Kidney (tissue), 14 donors: ENCODE data around the gene ACTRT2. TPM values are rescaled to one million over a fixed set of nuclear protein-coding genes. Genes with fewer than 3 reads are reported as not detected.
A peak's percentile ranks its signal among the peaks of the same experiment; 100 is the strongest.

Experiments used
- DNase-seq, 5 donors: peaks; one replicate each; pipeline ENCODE4 v3.0.0-alpha.2; 2013 to 2020
- FAIRE-seq: peaks from 2 replicates; lab custom pipeline; 2012; peaks lifted over from hg19 to GRCh38; lab: Jason Lieb, UNC
- H3K27ac ChIP-seq, 2 donors: one replicate each; pipeline ENCODE4 v1.7.0; 2013; ENCODE audit warnings: low read depth in 2 of 2, low read length in 2 of 2, inconsistent platforms in 1 of 2
- H3K27me3 ChIP-seq: one replicate; pipeline ENCODE4 v1.7.1; 2013; ENCODE audit warnings: low read length, inconsistent platforms; ENCODE audit not compliant: control insufficient read depth, insufficient read depth
- H3K36me3 ChIP-seq, 3 donors: one replicate each; pipeline versions ENCODE4 v1.7.0 to v1.7.1; 2013; ENCODE audit warnings: low read length in 3 of 3, control low read depth in 1 of 3, inconsistent platforms in 1 of 3; ENCODE audit not compliant: insufficient read depth in 3 of 3, control insufficient read depth in 2 of 3
- H3K4me1 ChIP-seq, 3 donors: one replicate each; pipeline versions ENCODE4 v1.7.0 to v1.7.1; 2013; ENCODE audit warnings: low read length in 3 of 3, inconsistent platforms in 1 of 3, low read depth in 1 of 3; ENCODE audit not compliant: control insufficient read depth in 2 of 3, insufficient read depth in 2 of 3
- H3K4me3 ChIP-seq, 3 donors: one replicate each; pipeline versions ENCODE4 v1.7.0 to v1.8.1; 2013; ENCODE audit warnings: low read length in 3 of 3, control low read depth in 1 of 3, inconsistent platforms in 1 of 3
- H3K9ac ChIP-seq, 3 donors: one replicate each; pipeline versions ENCODE4 v1.7.0 to v1.7.1; 2013; ENCODE audit warnings: low read length in 3 of 3, control low read depth in 1 of 3, inconsistent platforms in 1 of 3
- H3K9me3 ChIP-seq, 3 donors: one replicate each; pipeline versions ENCODE4 v1.7.0 to v1.7.1; 2013; ENCODE audit warnings: low read length in 3 of 3, control low read depth in 1 of 3, inconsistent platforms in 1 of 3; ENCODE audit not compliant: control insufficient read depth in 2 of 3, insufficient read depth in 1 of 3
- CTCF ChIP-seq: IDR thresholded peaks from 3 replicates; pipeline ENCODE4 v1.5.1; 2012; ENCODE audit warnings: mild to moderate bottlenecking, moderate library complexity, borderline replicate concordance; ENCODE audit not compliant: insufficient read depth; ENCODE audit errors: extremely low read depth
- intact Hi-C: fragments of 100-400 bp; cut with DNase I; formaldehyde crosslinking; loops from one replicate; pipeline ENCODE4 v1.11.1; 2022
- polyA plus RNA-seq: library from polyadenylated mRNA; stranded (reverse); fragments of 350-450 nt; fragmentation: Illumina TruSeq; extraction: RNeasy Lipid Tissue Mini Kit (QIAGEN cat#74804); gene quantifications from one replicate; pipeline ENCODE4 v1.2.3, GENCODE V29; 2014; ENCODE audit warnings: low read depth, low replicate concordance; ENCODE audit not compliant: insufficient read depth
- total RNA-seq: library from RNA; stranded (reverse); fragmentation: NEBNext Ultra II Directional; extraction: Animal tissue kit (Norgen Biotek cat#: 25700); gene quantifications from one replicate; pipeline ENCODE4 v1.2.1, GENCODE V29; 2021
- donor health status: control.
- donor health status: control.
- donor health status: control.
- donor health status: control.
- donor health status: control.
- donor health status: DM: yes; HTN: yes; CAD: no.
- donor health status: Normal renal cell carcinoma (clear cell type).

ACTRT2 gene
- total and polyA plus RNA-seq, 2 donors from 2014 or later: not detected

DNA sequence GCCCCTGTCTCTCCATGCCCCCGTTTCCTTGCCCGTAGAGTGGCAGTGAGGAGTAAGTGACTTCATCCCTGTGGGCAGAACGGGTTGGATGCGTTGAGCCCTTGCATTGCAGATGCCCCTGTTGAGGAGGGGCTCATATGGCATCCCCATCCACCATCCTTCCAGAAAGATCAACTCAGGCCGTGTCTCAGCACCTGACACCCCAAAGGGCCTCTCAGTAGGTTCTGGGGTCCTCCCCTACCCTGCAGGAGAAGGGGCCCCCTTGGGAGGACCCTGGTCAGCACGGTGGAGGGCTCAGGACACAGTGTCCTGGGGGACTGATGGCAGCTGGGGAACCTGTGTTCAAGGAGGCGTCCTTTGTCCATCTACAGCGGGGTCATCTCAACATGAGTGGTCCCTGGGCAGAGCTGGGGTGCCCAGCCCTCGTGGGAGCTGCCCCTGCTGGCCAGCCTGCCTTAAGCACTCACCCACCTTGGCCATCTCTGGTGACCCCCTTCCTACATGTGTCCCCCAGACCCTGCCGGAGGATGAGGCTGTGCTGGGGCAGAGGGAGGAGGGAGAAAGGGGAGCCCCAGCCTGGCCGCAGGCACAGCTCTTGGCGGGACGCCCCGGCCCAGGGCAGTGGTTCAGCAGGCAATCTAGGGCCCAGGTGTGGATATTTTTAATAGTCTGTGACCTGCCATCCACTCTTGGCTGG, 48.2 kb upstream of the ACTRT2 start:
- Histone ChIP-seq H3K9ac (no peak overlapping the region), H3K27ac (no peak overlapping the region), H3K4me3 (no peak overlapping the region), H3K9me3 (no peaks in the 10 kb centered on the region), H3K36me3 (no peaks in the 10 kb centered on the region), H3K4me1 (peaks cover 0 to under 1% (median 0%) of the 10 kb centered on the region in 3 donors), H3K27me3 (no peaks in the 10 kb centered on the region)
- intact Hi-C loops: no loop called here
- no peak for TF ChIP-seq CTCF
- no peak for FAIRE-seq
- peak in 1 of 5 donors; percentile 45 for DNase-seq

- Histone ChIP-seq H3K9ac (no peak overlapping the region), H3K9me3 (no peaks in the 10 kb centered on the region), H3K4me3 (no peak overlapping the region), H3K36me3 (no peaks in the 10 kb centered on the region), H3K27ac (no peak overlapping the region), H3K27me3 (no peaks in the 10 kb centered on the region), H3K4me1 (no peaks in the 10 kb centered on the region)
- peak in 1 of 5 donors; percentile 16 for DNase-seq
- no peak for FAIRE-seq
- no peak for TF ChIP-seq CTCF
- intact Hi-C loops: no loop called here
These were observed 47.4 kb upstream of the ACTRT2 start for GRCh38 chr1:2973601-2974593.

DNA sequence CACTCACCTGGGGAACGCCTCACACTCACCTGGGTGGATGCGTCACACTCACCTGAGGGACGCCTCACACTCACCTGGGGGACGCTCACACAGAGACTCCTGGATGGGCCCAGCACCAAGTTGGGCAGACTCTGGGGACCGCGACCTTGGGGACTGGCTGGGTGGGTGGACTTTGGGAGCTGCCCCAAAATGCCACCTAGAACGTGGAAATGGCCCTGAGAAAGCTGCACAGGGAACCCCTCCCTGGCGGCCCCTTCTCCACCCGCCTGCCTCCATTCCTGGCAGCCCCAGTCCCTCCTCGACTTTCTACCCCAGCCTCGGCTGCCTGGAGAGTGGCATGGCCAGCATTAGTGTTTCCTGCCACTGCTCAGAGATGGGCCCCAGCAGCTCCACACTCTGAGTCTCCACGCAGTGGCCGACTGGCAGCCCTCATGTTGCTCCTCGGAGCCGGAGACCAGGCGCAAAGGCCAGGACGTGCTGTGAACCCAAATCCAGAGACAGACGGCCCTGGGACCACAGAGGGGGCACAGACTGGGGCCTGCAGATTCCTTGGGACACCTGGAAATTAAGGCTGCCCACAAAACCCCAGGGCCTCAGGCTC, 46.5 kb upstream of the ACTRT2 start:
- Histone ChIP-seq H3K9ac (no peak overlapping the region), H3K36me3 (no peaks in the 10 kb centered on the region), H3K27ac (no peak overlapping the region), H3K9me3 (no peaks in the 10 kb centered on the region), H3K27me3 (no peaks in the 10 kb centered on the region), H3K4me3 (no peak overlapping the region), H3K4me1 (no peaks in the 10 kb centered on the region)
- FAIRE-seq: no peak
- no peak for TF ChIP-seq CTCF
- peak in 1 of 5 donors; percentile 27 for DNase-seq
- intact Hi-C loops: no loop called here
